ENCODE measurements around the gene SLC34A1.

SLC34A1 gene

DNA sequence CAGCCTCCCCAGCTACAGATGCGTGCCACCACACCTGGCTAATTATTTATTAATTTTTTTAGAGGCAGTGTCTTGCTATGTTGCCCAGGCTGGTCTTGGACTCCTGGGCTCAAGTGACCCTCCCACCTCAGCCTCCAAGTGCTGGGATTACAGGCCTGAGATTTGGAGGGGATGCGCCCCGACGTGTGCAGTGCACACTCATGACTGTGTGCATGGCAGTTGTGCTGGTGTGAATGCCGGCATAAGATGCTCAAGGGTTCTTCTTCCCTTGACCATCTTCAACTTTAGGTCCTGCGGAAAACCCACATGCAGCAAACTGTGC is 3.5 kb upstream of the SLC34A1 start:
- H3K79me2 ChIP-seq (ENCODE audit: low read length): no peaks in the 10 kb centered on the region
- H3K27me3 ChIP-seq (replicated peaks; ENCODE audit: insufficient read depth, low read length): peaks cover 21% of the 10 kb centered on the region
- DNase-seq: no peak
- no peak overlapping the region for H3K27ac ChIP-seq (ENCODE audit: low read length)
- no peaks in the 10 kb centered on the region for H3K36me3 ChIP-seq (replicated peaks; ENCODE audit: insufficient read depth, low read length)
- no peaks in the 10 kb centered on the region for H3K4me1 ChIP-seq (ENCODE audit: low read length)
- H3K4me2 ChIP-seq (ENCODE audit: low read depth, low read length): no peak overlapping the region
- H3K9me3 ChIP-seq (replicated peaks; ENCODE audit: insufficient read depth, low read length): no peaks in the 10 kb centered on the region
- H3K9me2 ChIP-seq (replicated peaks; ENCODE audit: insufficient read depth, low read length): no peaks in the 10 kb centered on the region
- no peak overlapping the region for H2AFZ ChIP-seq (ENCODE audit: low read length)
- TF ChIP-seq EZH2phosphoT487 (IDR thresholded peaks at IDR 0.05; ENCODE audit: low read length) (no peak), EZH2 (optimal IDR thresholded peaks at IDR 0.05; ENCODE audit: low read depth, low read length) (no peak)
- TF ChIP-seq, protein P1, sequence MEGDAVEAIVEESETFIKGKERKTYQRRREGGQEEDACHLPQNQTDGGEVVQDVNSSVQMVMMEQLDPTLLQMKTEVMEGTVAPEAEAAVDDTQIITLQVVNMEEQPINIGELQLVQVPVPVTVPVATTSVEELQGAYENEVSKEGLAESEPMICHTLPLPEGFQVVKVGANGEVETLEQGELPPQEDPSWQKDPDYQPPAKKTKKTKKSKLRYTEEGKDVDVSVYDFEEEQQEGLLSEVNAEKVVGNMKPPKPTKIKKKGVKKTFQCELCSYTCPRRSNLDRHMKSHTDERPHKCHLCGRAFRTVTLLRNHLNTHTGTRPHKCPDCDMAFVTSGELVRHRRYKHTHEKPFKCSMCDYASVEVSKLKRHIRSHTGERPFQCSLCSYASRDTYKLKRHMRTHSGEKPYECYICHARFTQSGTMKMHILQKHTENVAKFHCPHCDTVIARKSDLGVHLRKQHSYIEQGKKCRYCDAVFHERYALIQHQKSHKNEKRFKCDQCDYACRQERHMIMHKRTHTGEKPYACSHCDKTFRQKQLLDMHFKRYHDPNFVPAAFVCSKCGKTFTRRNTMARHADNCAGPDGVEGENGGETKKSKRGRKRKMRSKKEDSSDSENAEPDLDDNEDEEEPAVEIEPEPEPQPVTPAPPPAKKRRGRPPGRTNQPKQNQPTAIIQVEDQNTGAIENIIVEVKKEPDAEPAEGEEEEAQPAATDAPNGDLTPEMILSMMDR (IDR thresholded peaks at IDR 0.05; ENCODE audit: low read length): no peak
- no peaks in the 10 kb centered on the region for H3F3A ChIP-seq (ENCODE audit: insufficient read depth, low read length)
- H3K4me3 ChIP-seq (ENCODE audit: low read length): no peak overlapping the region
- no peak overlapping the region for H3K9ac ChIP-seq (ENCODE audit: low read length)
- H4K20me1 ChIP-seq (ENCODE audit: insufficient read depth, low read length): no peaks in the 10 kb centered on the region

DNA sequence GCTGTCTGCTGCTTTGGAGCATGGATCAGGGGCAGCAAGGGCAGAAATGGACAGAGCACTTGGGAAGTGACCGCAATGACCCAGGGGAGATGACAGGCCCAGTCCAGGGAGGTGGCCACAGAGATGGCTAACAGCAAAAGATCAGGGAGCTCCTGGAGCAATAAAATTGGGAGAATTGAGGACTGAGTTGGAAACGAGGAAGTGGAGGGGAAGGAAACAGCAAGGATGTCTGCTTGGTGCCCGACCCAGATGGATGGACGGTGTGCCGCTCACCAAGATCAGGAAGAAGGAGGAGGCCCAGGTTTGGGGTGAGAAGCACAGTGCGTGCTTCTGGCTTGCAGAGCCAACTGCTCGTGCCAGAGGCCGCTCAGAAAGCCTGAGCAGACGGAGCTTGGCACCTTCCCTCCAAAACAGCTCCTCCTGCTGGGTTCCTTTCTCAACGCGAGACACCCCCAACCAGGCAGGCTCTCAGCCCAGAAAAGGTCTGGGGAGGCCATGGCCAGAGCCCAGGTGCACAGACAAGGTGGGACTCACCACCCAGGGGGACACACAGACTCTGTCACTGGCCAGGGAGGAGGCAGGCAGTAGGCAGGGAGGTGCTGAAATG is 1.7 kb upstream of the SLC34A1 start:
- Histone ChIP-seq H3K9me3 (replicated peaks; ENCODE audit: insufficient read depth, low read length) (no peaks in the 10 kb centered on the region), H3K27ac (ENCODE audit: low read length) (no peak overlapping the region), H3F3A (ENCODE audit: insufficient read depth, low read length) (no peaks in the 10 kb centered on the region), H3K9me2 (replicated peaks; ENCODE audit: insufficient read depth, low read length) (no peaks in the 10 kb centered on the region), H3K4me3 (ENCODE audit: low read length) (no peak overlapping the region), H3K9ac (ENCODE audit: low read length) (no peak overlapping the region), H3K36me3 (replicated peaks; ENCODE audit: insufficient read depth, low read length) (no peaks in the 10 kb centered on the region), H3K79me2 (ENCODE audit: low read length) (no peaks in the 10 kb centered on the region), H3K27me3 (replicated peaks; ENCODE audit: insufficient read depth, low read length) (peaks cover 27% of the 10 kb centered on the region), H3K4me1 (ENCODE audit: low read length) (no peaks in the 10 kb centered on the region), H4K20me1 (ENCODE audit: insufficient read depth, low read length) (no peaks in the 10 kb centered on the region), H2AFZ (ENCODE audit: low read length) (no peak overlapping the region), H3K4me2 (ENCODE audit: low read depth, low read length) (no peak overlapping the region)
- DNase-seq: peak; percentile 30
- no peak for TF ChIP-seq EZH2 (optimal IDR thresholded peaks at IDR 0.05; ENCODE audit: low read depth, low read length)
- TF ChIP-seq, protein P1 (IDR thresholded peaks at IDR 0.05; ENCODE audit: low read length): peak; percentile 32

DNA sequence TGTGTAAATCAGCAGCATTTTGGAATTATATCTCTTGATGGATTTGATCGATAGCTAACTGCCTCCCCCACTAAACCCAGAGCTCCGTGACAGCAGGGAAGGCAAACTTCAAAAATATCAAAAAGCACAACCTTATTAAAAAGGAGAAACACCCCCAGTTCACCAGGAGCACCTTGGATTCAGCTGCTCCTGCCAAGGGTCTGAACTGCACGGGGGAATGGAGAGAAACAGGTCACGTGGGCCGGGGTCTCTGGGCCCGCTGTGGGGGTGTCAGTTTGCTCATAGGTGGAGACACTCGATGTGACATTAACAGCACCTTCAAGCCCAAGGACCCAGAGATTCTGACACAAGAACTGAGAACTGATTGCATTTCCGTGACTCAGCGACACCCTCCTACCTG is 1.1 kb upstream of the SLC34A1 start:
- Histone ChIP-seq H3K27ac (ENCODE audit: low read length) (no peak overlapping the region), H3F3A (ENCODE audit: insufficient read depth, low read length) (no peaks in the 10 kb centered on the region), H3K4me1 (ENCODE audit: low read length) (no peaks in the 10 kb centered on the region), H3K9me2 (replicated peaks; ENCODE audit: insufficient read depth, low read length) (no peaks in the 10 kb centered on the region), H3K36me3 (replicated peaks; ENCODE audit: insufficient read depth, low read length) (no peaks in the 10 kb centered on the region), H2AFZ (ENCODE audit: low read length) (no peak overlapping the region), H3K9ac (ENCODE audit: low read length) (no peak overlapping the region), H3K9me3 (replicated peaks; ENCODE audit: insufficient read depth, low read length) (no peaks in the 10 kb centered on the region), H3K4me2 (ENCODE audit: low read depth, low read length) (no peak overlapping the region), H3K79me2 (ENCODE audit: low read length) (no peaks in the 10 kb centered on the region), H3K4me3 (ENCODE audit: low read length) (no peak overlapping the region), H3K27me3 (replicated peaks; ENCODE audit: insufficient read depth, low read length) (peaks cover 27% of the 10 kb centered on the region), H4K20me1 (ENCODE audit: insufficient read depth, low read length) (no peaks in the 10 kb centered on the region)
- TF ChIP-seq, protein P1 (IDR thresholded peaks at IDR 0.05; ENCODE audit: low read length): no peak
- TF ChIP-seq EZH2 (optimal IDR thresholded peaks at IDR 0.05; ENCODE audit: low read depth, low read length) (no peak), EZH2phosphoT487 (IDR thresholded peaks at IDR 0.05; ENCODE audit: low read length) (no peak)
- no peak for DNase-seq

Measured in MM.1S (cell line).